MCF 10A (cell line): Measurements from ENCODE around the gene MVB12A. TPM values are rescaled to one million over a fixed set of nuclear protein-coding genes. Genes with fewer than 3 reads are reported as not detected.

ENCODE experiments used
- BruUV-seq: library from RNA; stranded (reverse); fragments of 400-500 nt; replicated peaks from 2 replicates; lab custom pipeline; 2021; lab: Mats Ljungman, UMichigan
- CTCF ChIA-PET: fragments of 300-600 bp; sonication (Branson Sonifier 250); formaldehyde crosslinking; extraction: SDS; loops from one replicate; lab custom pipeline; 2021; ENCODE audit warnings: antibody characterized with exemption, inconsistent platforms; lab: Yijun Ruan, JAX
- POLR2A ChIA-PET: fragments of 300-600, 350-650 bp; sonication (Branson Sonifier 250); formaldehyde crosslinking; extraction: SDS; loops from one replicate; lab custom pipeline; 2020; ENCODE audit warnings: antibody characterized with exemption, inconsistent platforms; lab: Yijun Ruan, JAX
- DNase-seq: peaks from one replicate; pipeline ENCODE4 v3.0.0-alpha.2; 2018; ENCODE audit not compliant: unreplicated experiment
- H3K27ac Mint-ChIP-seq: one replicate; pipeline ENCODE4 v1.8.0; 2022; ENCODE audit warnings: mild to moderate bottlenecking, low read depth, mixed read lengths; ENCODE audit not compliant: unreplicated experiment
- H3K27me3 Mint-ChIP-seq: one replicate; pipeline ENCODE4 v1.8.0; 2022; ENCODE audit warnings: mixed read lengths; ENCODE audit not compliant: insufficient read depth, unreplicated experiment
- H3K36me3 Mint-ChIP-seq: one replicate; pipeline ENCODE4 v1.8.0; 2022; ENCODE audit warnings: mild to moderate bottlenecking, moderate library complexity, mixed read lengths; ENCODE audit not compliant: insufficient read depth, unreplicated experiment
- H3K4me1 Mint-ChIP-seq: one replicate; pipeline ENCODE4 v1.8.0; 2022; ENCODE audit warnings: mixed read lengths; ENCODE audit not compliant: insufficient read depth, unreplicated experiment
- H3K4me3 Mint-ChIP-seq: one replicate; pipeline ENCODE4 v1.8.0; 2022; ENCODE audit warnings: mild to moderate bottlenecking, moderate library complexity, mixed read lengths; ENCODE audit not compliant: unreplicated experiment
- H3K9me3 Mint-ChIP-seq: one replicate; pipeline ENCODE4 v1.8.0; 2022; ENCODE audit warnings: mixed read lengths; ENCODE audit not compliant: unreplicated experiment
- CTCF ChIP-seq: fragments of 200-600 bp; IDR thresholded peaks from one replicate; pipeline ENCODE4 v1.8.0; 2022; ENCODE audit warnings: antibody characterized with exemption, mild to moderate bottlenecking; ENCODE audit not compliant: unreplicated experiment
- intact Hi-C: fragments of 100-400 bp; cut with micrococcal nuclease; formaldehyde crosslinking; loops from 2 replicates; pipeline ENCODE4 v1.14.1; 2022
- total RNA-seq: library from RNA; stranded (reverse); gene quantifications from 2 replicates; pipeline ENCODE4 v1.2.3, GENCODE V29; 2022

MVB12A gene
- total RNA-seq, 1 experiment from 2014 or later: 51.1 TPM

DNA sequence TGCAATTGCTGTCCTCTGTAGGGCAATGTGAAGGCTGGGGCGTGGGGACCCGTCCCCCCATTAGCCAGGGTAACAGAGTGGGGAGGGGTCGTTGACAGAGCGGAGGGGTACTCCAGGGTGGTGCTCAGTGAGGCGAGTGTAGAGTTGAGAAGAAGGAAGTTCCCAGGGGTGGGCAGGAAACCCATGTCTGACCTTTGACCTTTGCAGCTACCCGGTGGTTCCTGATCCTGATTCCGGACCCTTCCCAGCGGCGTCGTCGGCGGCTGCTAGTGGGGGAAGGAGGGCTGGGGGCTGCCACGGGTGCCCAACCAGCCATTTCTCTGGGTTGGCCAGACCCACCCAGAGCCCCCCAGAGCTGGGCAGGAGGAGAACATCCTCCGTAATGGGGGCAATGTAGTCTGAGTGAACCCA lies 40.6 kb upstream of the MVB12A start:
- Mint-ChIP-seq H3K4me1 (no peaks in the 10 kb centered on the region), H3K4me3 (no peak overlapping the region), H3K9me3 (no peaks in the 10 kb centered on the region), H3K27me3 (no peaks in the 10 kb centered on the region), H3K27ac (no peak overlapping the region), H3K36me3 (no peaks in the 10 kb centered on the region)
- TF ChIP-seq CTCF: no peak
- intact Hi-C loops: no loop called here
- POLR2A ChIA-PET: interaction anchor here (0.6 kb wide), 1 partner anchor 89 kb away, joined by 3 read pairs; no protein-coding TSS in a partner anchor
- BruUV-seq: no TSS peak
- CTCF ChIA-PET: no interaction called here
- DNase-seq: no peak

- no peak for TF ChIP-seq CTCF
- no peaks in the 10 kb centered on the region for H3K4me1 Mint-ChIP-seq
- H3K27ac Mint-ChIP-seq: no peak overlapping the region
- no peaks in the 10 kb centered on the region for H3K36me3 Mint-ChIP-seq
- no peak for DNase-seq
- H3K27me3 Mint-ChIP-seq: no peaks in the 10 kb centered on the region
- ChIA-PET CTCF (interaction anchor here (0.7 to 1.0 kb wide), 2 partner anchors 137 to 394 kb away, joined by 3 read pairs; no protein-coding TSS in a partner anchor), POLR2A (interaction anchor here (0.6 kb wide), 1 partner anchor 55 kb away, joined by 3 read pairs; no protein-coding TSS in a partner anchor)
- intact Hi-C loops: no loop called here
- BruUV-seq: no TSS peak
- H3K4me3 Mint-ChIP-seq: no peak overlapping the region
- no peaks in the 10 kb centered on the region for H3K9me3 Mint-ChIP-seq
Measured at GRCh38 chr19:17380426-17381138, 39.3 kb upstream of the MVB12A start.

- DNase-seq: peak; percentile 72
- BruUV-seq: no TSS peak
- Mint-ChIP-seq H3K9me3 (no peaks in the 10 kb centered on the region), H3K27ac (no peak overlapping the region), H3K4me3 (no peak overlapping the region), H3K27me3 (no peaks in the 10 kb centered on the region), H3K36me3 (no peaks in the 10 kb centered on the region), H3K4me1 (peaks cover 4% of the 10 kb centered on the region)
- POLR2A ChIA-PET: interaction anchor here (1.1 to 1.8 kb wide), 2 partner anchors 48 to 93 kb away, joined by 4 to 6 read pairs; no protein-coding TSS in a partner anchor
- intact Hi-C loops: loop anchor here (1.0 kb wide), 2 partner anchors 40 to 93 kb away; no protein-coding TSS in a partner anchor
- peak; percentile 94 for TF ChIP-seq CTCF
- CTCF ChIA-PET: interaction anchor here (0.5 to 6.6 kb wide), 36 partner anchors 8 to 658 kb away, joined by 3 to 84 read pairs (median 4); partner anchors contain the start of genes BST2, CCDC194 and DDA1
Measured at GRCh38 chr19:17385878-17386611, 33.8 kb upstream of the MVB12A start.

DNA sequence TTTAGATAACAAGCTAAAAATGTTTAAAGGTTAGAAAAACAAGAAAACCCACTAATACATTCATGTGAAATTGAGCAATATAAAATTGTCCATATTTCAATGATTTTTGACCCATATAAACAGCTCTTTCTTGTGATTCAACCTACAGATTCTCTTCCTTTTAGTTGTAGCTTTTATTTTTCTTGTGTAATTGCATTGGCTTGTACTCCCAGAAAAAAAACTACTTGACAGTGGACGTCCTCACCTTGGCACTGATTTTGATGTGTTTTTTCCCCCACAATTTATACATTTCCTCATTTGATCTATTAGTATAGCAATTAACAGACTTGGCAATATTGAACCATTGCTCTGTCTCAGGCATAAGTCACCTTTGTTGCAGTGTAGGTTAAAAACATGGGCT lies 30.6 kb upstream of the MVB12A start:
- intact Hi-C loops: no loop called here
- no peaks in the 10 kb centered on the region for H3K36me3 Mint-ChIP-seq
- H3K9me3 Mint-ChIP-seq: no peaks in the 10 kb centered on the region
- no peak for TF ChIP-seq CTCF
- ChIA-PET CTCF (interaction anchor here (0.6 to 6.6 kb wide), 9 partner anchors 18 to 355 kb away, joined by 3 to 84 read pairs (median 5); no protein-coding TSS in a partner anchor), POLR2A (interaction anchor here (0.7 to 1.4 kb wide), 4 partner anchors 56 to 130 kb away, joined by 3 read pairs; partner anchors contain the start of gene DDA1)
- H3K4me1 Mint-ChIP-seq: peaks cover 4% of the 10 kb centered on the region
- no peak overlapping the region for H3K4me3 Mint-ChIP-seq
- no TSS peak for BruUV-seq
- no peaks in the 10 kb centered on the region for H3K27me3 Mint-ChIP-seq
- H3K27ac Mint-ChIP-seq: no peak overlapping the region
- DNase-seq: no peak
